Superior temporal gyrus (tissue), 1 donor: ENCODE data around the gene CFTR.
"Not testable (repeated sequence)": the region's sequence is repeated elsewhere in the genome, so short reads cannot be mapped to it uniquely, and the experiment has no call there.

ENCODE experiments used
- DNase-seq: peaks from one replicate; pipeline ENCODE4 v3.0.0-alpha.2; 2016; ENCODE audit errors: extremely low spot score

CFTR gene

DNA sequence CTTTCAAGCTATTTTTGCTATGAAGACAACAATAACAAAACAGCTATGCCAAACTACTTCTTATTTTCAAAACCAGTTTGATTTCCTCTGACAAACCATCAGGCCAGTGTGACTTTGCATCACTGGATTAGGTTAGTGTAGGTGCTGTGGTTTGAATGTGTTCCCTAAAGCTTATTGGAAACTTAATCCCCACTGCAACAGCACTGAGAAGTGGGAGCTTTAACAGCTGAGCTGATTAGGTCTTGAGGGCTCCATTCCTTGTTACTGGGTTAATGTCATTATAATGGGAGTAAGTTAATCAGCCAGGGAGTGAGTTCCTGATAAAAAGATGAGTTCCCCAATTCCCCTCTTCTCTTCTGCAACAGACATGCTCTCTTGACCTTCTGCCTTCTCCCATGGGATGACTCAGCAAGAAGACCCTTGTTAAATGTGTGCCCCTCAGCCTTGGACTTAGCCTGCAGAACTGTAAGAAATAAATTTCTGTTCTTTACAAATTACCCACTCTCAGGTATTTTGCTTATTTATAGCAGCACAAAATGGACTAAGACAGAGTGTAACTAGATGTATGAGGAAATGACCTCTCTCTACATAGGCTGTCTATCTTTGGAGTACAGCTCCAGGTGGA, 206.6 kb downstream of the CFTR start:
- DNase-seq = no peak

DNA sequence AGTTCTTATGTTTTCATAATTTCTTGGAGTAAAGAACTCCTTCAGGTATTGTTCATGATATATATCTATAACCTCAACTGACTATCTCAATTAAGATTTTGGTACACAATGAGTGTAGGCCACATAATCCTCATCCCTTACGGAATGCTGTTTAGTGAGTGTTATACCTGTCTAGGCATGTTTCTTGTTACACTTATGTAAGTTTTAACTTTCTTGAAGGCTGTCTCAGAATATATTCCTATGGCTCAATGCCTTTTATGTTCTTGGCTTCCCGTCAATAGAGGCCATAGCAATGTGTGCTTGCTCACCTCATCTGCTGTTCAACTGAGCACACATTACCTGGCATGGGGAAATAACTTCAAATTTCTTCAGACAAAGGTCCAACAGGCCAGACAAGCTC, 208.3 kb downstream of the CFTR start:
- no peak for DNase-seq

DNA sequence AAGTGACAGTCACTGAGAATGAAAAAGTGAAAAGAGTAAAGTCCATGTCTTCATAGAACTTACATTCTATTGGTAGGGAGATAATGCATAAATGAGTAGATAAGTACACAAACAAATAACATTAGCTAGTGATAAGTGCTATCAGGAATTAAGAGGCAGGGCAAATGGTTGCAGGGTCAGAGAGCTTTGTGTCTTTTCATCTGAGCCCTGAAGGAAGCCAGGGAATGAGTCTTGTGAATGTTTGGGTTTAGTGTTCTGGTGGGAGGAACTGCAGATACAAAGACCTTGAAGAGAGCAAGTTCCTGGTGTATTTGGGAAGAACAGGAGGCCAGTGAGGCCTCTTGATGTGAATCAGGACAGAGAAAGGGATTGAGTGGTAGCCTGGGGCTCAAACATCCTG, 209.6 kb downstream of the CFTR start:
- no peak for DNase-seq

DNA sequence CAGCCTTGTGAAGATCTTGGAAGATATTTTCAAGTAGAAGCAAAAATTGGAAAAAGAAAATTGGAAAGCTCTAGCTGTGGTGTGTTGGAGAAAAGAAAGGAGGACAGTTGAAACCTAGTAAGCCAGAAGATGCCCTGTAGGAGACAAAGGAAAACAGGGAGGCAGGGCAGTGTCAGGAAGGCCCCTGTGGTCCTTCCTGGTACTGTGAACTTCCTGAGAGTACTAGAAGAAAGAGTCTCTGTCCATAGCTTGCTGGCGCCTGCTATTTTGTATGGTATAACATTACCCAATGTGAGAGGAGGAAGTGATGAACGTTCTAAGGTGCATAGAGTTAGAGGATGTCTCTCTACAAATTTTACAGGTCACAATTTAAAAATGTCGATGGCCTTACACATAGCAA, 210.3 kb downstream of the CFTR start:
- no peak for DNase-seq

DNA sequence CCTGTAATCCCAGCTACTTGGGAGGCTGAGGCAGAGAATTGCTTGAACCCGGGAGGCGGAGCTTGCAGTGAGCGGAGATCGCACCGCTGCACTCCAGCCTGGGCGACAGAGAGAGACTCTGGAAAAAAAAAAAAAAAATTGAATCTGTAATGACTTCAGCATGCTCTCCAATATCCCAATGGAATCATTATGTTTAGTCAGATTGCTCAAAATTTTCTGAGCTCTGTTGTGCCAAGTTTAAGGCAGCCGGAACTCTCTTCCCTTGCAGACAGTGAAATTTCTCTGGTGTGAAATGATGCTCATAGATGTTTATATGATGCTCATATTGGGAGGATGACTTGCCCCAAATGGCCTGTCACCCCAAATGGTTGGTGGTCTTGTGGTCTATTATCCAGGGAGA, 212.5 kb downstream of the CFTR start:
- DNase-seq = no peak

DNA sequence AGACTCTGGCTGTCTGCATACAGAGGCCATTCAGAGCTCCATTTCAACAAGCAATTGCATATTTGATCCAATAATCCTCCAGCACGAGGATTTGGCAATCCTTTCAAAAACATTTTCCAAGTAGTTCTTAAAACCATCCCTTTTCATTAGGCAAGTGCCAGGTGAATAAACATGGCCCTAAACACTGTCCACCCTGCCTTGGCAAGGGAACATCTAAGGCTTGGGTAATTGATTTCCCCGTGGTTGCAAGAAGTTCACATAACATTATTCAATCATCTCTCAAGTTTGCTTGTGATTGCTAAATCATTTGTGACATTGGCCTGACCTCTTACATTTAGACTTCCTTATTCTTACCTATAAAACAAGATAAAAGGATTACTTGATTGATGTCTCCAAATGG, 218.2 kb downstream of the CFTR start:
- no peak for DNase-seq

DNA sequence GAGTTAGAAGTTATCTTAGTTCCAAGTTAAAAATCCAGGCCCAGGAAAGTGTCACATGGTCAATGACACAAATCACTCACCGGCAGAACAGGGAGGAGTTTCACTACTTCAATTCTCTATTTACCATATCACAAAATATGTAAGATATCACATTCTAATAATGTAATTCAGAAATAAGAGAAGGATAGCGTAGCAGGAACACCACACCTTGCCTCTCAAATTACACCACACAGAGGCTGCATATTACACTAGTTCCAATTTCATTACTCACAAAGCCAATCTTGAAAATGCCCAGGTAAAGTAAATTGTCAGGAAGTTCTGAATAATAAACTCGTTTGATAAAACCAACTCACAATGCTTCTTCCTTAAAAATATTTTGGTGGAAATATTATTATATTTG, 224.2 kb downstream of the CFTR start:
- no peak for DNase-seq

DNA sequence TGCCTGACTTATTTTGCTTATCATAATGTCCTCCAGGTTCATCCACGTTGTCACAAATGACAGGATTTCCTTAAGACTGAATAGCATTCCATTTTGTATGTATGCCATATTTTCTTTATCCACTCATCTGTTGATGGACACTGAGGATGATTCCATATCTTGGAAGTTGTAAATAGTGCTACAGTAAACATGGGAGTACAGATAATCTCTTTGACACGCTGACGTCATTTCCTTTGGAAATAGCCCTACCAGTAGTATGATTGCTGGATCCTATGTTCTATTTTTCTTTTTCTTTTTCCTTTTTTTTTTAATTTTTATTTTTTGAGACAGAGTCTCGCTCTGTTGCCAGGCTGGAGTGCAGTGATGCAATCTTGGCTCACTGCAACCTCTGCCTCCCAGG, 225.8 kb downstream of the CFTR start:
- no peak for DNase-seq

DNA sequence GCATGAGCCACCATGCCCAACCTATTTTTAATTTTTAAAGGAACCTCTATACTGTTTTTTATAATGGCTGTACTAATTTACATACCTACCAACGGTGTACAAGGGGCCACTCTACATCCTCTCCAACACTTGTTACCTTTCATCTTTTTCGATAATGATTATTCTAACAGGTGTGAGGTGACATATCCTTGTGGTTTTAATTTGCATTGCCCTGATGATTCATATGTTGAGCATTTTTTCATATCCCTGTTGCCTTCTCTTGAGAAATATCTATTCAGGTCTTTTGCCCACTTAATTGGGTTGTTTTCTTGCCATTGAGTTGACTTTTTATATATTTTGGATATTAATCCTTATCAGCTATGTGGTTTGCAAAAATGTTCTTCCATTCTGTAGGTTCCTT, 226.4 kb downstream of the CFTR start:
- no peak for DNase-seq

DNA sequence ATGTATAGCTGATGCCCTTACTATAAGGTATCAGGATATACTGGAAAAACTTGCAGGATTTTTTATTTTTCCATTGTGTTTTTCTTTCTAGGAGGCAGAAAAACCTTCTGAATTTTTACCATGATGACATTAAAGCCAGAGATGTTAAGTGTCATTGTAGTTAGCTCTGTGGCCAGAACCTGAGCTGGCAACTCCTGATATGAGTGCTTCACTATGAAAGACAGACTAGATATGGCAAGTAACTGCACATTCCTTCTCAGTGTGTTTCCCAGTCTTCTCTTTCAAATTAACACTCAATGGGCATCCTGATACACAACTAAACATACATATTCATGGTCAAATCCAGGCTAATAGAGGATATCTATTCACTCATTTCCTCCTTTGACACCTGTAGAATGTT, 227.3 kb downstream of the CFTR start:
- DNase-seq = no peak

DNA sequence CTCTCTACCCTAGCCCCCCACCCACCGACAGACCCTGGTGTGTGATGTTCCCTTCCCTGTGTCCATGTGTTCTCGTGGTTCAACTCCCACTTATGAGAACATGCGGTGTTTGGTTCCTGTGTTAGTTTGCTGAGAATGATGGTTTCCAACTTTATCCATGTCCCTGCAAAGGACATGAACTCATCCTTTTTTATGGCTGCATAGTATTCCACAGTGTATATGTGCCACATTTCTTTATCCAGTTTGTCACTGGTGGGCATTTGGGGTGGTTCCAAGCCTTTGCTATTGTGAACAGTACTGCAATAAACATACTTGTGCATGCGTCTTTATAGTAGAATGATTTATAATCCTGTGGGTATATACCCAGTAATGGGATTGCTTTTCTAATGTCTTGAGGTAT, 228.3 kb downstream of the CFTR start:
- DNase-seq = not testable (repeated sequence)

DNA sequence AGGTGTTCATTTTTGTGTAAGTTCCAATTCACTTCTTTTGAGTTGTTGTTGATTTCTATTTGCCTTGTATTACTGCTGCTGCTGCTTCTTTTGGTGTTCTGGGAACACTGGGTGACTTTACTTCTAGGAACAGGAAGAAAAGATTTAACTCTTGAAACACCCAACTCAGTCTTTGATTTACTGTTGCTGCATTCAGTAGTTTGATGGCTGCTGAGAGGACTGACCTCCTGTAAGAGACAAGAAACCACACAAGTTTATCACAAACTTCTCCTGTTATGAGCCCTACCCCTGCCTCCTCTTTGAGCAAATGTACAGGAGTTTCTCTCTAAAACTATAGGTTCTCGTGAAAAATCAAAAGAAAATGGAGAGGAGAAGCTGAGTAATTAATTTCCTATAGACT, 231.7 kb downstream of the CFTR start:
- DNase-seq = no peak

DNA sequence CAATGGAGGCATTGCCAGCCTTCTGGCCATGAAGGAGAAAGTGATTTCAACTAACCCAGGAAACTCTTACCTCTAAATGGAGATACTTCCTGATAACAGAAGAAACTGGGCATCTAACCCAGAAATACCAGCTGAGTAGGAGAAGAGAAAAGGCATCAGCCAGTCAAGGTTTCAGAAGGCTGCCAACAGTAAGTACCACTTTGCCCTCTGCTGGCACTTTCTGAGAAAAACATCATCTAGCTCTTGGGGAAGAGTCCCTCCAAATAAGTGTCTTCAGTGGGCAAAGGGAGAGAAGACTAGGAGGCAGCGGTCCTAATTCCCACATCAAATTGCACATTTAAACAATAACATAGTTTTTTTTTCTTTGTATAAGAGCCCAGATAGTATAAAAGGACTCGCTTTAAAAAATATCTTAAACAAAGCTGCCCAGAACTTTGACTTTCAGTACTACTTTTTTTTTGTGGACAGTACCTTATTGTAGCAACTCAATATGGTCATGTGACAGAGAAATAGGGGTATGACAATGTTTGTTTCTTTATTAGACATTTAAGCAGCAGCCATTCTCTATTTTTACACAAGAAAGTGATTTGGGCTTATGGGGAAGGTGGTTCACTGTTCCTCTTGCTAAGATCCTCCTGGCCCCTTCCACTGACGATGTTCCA, 236.1 kb downstream of the CFTR start:
- DNase-seq = peak; percentile 91

DNA sequence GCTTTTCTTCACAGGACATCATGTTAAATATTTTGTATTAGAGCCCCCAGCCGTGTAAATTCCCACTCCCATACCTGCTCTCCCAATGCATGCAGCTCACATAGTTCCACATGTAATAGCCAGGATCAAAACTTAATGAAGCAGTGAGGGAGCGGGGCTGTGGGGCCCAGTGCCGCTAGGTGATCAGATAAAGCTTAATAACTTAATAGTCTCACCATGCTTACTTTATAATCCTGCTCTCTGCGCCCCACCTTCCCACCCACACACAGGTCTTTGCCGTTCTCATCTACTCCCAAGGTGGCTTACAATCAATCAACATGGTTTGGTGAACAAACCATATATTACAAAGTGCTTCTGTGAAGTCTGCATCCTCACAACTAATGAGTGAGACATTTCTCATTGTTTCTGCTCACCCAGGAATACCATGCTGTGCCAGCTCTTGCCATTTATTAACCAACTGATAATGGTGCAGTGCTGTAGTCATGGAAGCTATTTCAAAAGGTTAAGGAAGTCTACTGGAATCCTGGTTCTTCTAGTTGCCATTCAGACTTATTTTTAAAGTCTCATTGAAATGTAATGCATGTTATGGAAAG, 237.0 kb downstream of the CFTR start:
- DNase-seq = no peak

DNA sequence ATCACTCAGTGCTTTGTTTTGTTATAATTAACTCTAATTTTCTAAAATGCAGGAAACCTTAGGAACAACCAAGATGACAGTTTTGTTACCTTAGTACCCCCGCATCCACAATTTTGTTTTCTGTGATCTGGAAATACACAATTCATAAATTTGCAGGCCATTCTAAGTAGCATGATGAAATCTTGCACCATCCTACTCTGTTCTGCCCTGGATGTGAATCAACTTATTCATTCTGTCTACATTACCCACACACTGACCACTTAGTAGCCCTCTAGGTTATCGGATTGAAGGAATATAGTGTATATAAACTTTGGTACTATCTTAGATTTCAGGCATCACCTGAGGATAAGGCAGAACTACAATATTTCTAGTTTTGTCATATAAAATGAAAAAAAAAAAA, 237.5 kb downstream of the CFTR start:
- DNase-seq = no peak
